Activated T-cell treated with anti-CD3 and anti-CD28 coated beads, Interleukin-2, amount 50 U/mL, for 1 hour (primary cell): ENCODE measurements around the gene SURF2.

Source experiments
- DNase-seq: peaks from one replicate; pipeline ENCODE4 v3.0.0-alpha.2; 2020

SURF2 gene

DNA sequence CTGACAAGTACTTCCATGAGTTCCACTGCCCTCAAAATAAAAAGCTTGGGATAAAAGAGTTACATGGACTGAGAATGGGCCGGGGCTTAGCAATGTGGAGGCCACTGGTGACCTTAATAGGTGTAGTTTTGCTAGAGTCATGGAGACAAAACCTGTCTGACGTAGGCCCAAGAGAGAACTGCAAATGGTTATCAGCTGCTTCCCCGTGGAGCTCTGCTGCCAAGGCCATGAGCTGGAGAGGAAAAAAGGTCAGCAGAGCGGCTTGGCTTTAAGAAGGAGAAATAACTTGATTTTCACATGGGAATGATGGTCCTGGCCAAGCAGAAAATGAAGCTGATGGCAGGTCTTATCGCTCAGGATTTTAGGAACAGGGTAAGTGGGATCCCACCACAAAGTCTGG lies 16.7 kb upstream of the SURF2 start:
- no peak for DNase-seq

DNA sequence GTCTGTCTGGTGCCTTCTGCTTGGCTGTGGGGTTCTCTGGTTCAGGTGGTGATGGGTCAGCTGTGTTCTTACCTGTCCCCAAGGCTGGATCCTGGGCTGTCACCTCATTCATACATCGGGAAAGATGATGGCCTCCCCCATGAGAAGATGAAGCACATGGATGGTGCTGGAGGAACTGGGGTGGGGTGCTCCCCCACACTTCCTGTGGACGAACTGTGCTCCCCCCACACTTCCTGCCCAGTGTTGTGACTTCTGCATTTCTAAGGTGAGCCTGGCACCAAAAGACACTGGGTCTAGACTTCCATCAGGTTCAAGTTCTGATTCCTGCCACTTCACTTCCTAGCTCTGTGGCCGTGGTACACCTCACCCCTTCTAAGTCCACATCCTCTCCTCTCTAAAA lies 16.1 kb upstream of the SURF2 start:
- no peak for DNase-seq

DNA sequence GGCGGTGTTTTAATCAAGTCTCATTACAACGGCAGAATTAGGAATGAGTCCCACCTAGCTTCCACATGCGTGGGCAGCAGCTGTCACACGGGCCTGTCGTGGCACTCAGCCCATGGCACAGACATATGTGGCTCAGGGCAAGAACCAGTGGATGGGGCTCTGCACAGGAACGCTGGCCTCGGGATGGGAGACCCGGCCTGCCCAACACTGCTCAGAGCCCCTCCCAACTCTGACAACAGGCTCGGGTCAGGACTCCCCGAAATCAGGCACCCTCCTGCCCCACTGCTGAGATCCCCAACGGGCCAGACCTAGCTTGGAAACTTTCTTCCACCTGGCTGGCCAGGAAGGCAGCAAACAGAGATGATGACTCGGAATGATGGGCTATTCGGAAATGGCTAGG lies 15.4 kb upstream of the SURF2 start:
- DNase-seq, result no peak

DNA sequence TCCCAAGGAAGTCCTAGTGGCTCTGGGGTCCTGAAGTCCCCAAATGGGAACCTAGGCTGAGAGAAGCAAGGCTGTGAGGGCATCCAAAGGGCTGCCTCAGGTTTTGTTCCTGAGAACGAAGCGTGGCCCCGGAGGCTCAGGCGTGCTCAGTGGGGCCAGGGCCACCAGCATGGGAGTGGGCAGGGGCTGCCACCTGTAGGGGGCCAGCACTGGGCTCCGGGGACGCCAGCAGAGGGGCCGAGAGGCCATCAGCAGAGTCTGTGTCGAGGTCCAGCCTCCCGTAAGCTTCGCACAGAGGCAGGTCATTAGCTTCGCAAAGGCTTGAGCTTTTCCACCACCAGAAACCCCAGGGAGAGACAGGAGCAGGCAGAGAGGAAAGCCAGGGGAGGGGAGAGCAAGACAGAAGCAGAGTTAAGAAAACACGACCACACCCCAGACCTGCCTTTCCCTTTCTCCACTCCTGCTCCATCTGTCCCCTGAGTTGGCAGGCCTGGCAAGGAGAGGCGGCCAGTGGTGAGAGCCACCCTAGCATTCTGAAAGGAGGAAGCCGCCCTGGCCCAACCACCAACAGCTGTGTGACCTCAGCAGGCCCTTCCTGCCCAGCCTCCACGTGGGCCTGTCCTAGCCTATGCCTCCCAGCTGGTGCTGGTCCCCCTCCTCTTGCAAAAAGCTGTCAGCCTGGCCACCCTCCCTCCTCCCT lies 14.8 kb upstream of the SURF2 start:
- DNase-seq, result no peak

DNA sequence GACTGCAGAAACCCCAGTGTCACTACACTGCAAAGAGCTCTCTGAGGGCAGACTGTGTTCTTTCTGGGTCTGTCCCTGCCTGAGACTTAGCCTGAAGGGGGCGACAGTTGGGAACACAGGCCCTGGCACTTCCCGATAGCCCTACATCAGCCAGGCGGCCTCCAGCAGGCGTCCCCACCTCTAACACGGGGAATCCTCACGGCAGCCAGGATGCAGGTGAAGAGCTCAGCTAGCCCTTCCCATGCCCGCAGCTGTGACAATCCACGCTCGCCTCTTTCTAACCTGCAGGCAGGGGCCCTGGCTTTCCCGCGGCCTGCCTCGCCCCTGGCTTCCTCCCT lies 14.3 kb upstream of the SURF2 start:
- no peak for DNase-seq

DNA sequence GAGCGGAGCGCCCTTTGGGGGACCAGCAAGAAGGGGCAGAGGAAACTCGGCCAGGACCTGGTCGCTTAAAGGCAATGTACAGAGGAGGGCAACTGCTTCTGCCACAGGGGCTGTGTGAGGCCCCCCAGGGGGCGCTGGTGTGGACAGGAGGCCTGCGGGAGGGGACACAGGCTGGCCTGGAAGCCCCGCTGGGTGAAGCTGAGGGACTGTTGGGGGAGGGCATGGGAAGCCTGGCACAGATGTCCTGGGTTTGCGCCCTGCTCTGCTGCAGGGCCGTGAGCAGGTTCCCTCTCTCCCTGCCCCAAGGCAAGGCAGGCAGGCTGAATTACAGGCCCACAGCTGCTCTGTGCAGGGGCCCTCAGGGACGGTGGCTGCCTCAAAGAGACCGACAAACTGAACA lies 13.8 kb upstream of the SURF2 start:
- no peak for DNase-seq

DNA sequence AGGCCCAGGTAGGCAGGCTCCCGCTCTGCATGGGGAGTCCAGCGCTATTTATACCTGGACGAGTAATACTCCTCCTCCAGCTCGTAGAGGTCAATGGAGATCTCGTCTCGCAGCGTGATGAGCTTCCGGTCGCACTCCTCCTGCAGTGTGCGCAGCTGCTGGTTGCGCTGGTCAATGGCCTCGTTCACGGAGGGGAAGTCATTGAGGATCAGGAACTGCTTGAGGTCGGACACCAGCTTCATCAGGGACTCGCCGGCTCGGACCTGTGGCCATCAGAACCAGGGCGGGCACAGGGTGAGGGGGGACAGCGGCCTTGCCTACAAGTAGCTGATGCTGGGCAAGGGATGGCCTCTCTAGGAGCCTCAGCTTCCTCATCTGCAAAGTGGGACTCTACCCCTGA lies 12.3 kb upstream of the SURF2 start:
- DNase-seq, result no peak

DNA sequence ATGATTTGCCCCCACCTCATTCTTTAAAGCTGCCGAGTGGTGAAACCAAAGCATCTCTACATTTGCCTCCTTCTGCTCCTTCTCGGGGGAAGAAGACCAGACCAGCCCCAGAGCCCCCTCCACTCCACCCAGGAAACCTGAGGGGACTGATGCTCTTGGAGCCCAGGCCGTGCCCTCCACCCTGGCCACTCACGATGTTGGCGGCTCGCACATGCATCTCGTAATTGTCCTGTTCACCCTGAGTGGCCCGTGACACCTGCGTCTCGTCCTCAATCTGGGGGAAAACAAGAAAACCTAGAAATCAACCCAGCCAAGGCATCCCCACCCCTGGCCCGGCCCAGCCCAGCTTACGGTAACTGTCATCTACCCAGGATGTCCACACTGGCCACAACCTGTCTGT lies 11.4 kb upstream of the SURF2 start:
- no peak for DNase-seq

DNA sequence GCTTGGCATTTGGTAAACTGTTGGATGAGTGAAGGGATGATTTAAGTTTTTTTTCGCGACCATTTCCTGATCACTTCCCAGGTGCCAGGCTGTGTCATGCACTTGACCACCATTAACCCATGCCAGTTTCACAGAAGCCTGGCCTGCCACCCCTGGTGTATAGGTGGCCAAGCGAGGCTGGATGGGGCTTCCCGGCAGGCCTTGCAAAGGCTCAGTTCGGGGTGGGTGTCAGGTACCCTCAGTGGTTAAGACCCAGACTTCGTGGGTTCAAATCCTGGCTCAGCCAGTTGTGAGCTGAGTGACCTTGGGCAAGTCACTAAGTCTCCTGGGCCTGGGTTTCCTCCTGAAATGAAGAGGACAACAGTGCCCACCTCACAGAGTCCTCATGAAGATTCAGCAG lies 10.8 kb upstream of the SURF2 start:
- DNase-seq, result no peak

DNA sequence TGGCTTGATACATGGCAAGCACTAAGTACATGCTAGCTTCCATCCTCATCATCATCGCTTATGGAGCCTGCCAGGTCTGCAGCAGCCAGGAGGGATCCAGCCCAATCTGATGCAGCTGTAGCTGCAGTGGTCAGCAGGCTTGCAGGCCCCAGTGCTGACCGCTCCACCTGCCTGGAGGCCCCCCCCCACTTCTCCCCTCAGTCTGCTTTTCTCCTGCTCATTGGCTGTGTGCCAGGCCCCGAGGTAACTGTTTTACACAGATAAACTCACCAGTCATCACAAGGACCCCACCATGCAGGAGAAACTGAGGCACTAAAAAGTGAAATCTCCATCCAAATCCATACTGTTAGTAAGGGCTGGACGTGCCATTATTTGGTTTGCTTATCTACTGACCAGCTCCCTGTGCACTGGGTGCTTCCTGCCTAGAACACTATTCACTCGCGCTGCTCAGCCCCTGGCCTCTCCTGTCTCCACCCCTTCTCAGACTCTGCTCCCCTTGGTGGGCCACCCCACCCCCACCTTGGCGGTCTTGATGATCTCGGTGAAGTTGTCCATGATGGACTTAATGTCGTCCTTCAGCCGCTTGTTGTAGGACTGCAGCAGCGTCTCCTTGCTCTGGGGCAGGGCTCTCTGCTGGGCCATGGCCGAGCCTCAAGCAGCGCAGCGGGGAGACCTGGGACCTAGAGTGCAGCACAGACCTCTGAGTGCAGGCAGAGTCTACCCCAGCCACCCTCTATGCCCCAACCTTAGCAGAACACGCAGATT lies 10.1 kb upstream of the SURF2 start:
- no peak for DNase-seq

DNA sequence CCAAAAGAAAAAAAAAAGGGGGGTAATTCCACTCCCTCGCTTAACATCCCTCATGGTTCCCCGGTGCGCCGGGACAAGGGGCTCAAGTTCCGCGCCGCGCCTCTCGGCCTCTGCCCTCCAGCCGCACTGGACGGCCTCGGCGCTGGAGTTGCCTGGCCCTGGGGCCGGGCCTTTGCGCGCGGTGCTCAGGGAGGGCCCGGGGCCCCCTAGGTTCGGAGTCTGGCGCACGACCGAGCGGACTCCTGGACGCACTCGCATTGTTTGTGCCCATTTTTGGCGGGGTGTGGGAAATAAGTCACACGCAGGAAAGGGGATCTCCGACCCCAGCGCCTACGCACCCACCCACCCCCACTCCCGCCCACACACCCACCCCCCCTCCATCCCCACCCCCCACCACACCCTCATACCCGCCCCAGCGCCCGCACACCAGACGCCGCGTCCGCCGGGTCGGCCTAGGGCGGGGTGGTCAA lies 8.8 kb upstream of the SURF2 start:
- no peak for DNase-seq

DNA sequence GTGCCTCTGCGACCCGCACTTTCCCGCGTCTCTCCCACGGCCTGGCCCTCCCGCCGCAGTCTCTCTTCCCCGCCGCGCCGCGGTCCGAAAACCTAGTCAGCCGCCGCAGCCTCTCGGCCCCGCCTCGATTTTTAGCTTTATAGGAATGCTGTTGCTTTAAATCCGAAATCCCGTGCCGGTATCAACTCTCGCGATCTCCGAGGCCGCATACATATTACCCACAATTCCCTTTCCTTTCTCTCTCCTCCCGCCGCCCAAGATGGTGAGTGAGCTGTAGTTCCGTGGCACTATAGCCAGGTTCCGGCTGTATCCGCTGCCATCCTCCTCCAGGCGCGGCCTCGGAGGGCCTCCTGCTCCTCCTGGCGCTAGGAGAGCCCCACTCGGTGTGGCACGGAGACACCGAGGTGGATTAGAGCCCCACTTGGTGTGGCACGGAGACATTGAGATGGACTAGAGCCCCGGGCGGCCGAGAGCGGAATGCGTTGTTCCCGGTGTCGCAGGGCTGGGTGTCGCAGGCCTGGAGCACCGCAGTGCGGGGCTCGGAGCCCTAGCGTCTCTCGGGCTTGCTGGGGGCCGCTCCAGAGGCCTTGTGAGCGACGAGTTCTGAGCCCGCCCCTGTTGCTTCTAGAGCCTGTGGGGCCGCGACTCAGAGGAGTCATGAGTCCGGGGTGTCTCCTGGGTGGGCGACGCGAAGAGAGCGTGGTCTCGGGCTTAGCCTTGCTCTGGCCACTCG lies 8.2 kb upstream of the SURF2 start, which contains the start of the genes MED22 and RPL7A:
Gene MED22 (minus strand): TSS at position 147 of the 733 bp plus-strand sequence. CDS start 1,469 bp downstream, outside the sequence.
Gene RPL7A (plus strand): TSS at position 234 of the 733 bp plus-strand sequence. CDS start 26 bp downstream, at position 260.
- peak; percentile 88 for DNase-seq

DNA sequence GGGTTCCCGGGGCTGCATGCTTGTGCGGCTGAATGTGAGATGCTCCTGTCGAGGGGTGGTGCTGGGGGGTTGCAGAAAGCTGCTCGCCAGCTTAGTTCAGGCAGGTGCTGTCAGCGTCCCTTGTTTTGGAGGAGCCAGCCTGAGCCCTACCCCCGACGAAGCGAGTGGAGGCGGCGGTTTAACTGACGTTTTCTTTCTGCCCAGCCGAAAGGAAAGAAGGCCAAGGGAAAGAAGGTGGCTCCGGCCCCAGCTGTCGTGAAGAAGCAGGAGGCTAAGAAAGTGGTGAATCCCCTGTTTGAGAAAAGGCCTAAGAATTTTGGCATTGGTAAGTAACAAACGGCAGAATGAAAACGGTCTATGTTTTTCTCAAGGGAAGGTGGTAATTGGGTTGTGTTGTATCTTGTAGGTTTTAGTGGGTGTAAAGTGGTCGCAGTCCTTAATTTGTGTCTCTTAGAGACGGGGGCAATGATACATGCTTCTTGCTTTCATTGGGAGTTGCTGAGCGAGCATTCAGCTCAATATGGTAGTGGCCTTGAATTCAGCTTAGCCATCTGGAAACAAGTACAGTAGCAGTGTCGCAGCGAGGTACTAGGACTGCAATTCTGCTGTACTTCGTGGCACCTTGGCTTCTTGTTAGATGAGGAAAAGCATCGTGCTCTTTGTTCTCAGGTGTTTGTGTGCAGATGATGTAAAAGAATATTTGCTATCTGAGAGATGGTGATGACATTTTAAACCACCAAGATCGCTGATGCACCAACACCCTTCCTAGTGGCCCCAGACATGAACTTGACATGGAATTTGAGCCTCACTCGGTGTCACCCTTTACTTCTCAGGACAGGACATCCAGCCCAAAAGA lies 7.4 kb upstream of the SURF2 start:
- no peak for DNase-seq

DNA sequence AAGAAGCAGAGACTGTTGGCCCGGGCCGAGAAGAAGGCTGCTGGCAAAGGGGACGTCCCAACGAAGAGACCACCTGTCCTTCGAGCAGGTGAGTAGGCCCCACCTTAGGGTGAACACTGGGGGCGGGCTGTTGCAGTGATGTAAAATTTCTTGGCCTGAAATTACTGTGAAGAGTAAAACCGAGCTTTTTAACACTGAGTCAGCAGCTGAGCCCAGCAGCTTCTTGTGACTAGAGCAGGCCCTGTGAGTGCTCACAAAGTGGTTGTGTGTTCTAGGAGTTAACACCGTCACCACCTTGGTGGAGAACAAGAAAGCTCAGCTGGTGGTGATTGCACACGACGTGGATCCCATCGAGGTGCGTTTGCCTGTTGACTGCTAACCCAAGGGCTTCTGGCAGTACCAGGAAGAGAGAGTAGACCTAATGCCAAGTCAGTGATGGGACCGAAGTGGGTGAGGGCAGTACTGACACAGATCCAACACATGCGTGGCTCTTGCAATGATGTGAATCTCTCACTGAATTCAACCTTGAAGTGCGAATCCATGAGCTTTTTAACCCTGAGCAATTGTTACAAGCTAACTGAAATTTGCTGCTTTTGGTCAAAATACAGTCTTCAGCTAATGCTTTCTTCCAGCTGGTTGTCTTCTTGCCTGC lies 6.3 kb upstream of the SURF2 start:
- no peak for DNase-seq

DNA sequence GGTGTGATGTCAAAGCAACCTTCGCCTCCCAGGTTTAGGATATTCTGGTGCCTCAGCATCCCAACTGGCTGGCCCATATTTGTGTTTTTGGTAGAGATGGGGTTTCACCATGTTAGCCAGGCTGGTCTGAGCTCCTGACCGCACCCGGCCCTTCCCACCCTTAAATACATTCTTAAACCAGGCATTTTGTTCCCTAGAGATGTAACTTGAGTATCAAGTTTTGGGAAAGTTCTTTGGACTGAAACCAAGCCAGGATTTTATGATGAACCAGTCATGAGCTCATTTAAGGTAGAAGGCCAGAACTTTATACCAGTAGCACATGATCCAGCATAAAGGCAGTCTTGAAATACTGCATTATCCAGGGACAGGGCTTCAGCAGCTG lies 4.8 kb upstream of the SURF2 start:
- no peak for DNase-seq

DNA sequence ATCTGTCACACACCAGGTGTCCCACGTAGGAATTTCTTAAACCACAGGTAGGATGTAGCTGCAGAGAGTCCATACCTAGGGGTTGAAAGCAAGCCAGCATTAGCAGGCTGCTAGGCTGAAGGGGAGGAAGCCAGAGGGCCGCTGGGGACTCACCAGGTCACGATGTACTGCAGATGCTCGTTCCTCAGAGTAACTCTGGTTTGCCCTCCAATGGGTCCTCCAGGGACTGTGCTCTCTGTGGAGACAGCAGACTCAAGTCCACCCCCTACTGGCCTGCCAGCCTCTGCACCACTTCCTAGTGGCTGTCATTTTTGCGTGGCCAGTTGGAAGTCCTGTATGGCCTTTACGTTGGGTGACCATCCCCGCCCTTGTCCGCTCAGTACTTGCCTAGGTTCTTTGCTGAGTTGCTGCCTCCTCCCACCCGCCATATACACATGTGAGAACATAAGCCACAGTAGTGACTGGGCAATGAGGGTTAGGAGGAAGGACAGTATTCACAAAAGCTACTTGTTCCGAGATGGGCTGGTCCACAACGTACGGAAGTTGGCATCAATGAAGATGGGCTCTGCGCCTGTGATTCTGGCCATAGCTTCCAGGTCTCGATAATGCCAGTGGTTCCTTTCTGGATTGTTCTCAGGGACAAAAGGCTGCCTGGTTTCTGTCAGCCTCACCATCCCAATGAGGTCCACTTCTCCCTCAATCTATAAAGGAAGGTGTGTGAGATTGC lies 4.3 kb upstream of the SURF2 start:
- peak; percentile 42 for DNase-seq

DNA sequence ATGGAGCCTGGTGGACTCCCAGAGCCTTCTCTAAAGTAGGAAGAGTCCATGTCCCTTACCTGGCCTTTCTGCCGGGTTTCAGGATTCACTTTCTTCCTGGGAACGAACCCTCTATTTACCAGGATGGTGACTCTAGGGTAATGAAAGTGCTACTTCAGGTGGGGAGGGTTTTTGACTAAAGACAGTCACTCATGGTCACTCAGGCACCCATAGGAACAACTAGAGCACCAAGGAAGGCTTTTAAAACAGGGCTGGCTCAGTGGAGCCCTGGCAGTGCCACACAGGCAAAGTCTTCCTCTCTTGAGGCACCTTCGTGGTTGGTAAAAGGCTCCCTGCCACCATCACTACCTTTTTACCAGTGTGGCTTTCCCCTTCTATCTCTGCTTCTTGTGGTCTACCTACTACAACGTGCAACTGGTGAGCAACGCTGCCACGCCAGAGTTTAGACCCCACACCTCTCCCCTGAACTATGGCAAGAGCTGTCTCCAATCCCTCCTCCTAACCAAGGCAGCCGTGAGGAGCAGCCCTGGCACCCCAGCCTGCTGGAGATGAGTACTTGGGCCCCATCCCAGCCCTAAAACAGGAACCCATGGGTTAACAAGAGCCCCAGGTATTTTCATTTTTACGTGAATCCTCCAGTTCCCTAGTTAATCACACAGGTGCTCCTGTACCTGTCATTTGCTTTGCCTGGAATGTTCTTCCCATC lies 3.6 kb upstream of the SURF2 start:
- DNase-seq, result no peak

DNA sequence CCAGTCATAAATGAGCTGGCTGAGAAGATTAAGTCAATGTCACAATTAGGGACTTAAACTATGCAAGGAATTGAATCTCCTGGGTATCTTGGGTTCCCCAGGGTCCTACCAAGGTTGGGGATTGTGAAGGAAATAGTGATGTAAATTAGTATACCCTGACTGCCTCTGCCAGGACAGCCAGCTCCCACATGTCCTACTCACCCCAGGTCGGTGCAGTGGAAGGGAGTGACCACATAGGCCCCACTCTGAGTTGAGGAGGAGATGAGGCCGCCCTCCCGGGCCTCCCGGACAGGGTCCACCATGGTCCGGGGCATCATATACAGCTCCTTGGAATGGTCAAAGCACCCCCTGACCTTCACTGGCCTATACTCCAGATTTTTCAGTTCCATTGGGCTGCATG lies 2.8 kb upstream of the SURF2 start:
- no peak for DNase-seq

DNA sequence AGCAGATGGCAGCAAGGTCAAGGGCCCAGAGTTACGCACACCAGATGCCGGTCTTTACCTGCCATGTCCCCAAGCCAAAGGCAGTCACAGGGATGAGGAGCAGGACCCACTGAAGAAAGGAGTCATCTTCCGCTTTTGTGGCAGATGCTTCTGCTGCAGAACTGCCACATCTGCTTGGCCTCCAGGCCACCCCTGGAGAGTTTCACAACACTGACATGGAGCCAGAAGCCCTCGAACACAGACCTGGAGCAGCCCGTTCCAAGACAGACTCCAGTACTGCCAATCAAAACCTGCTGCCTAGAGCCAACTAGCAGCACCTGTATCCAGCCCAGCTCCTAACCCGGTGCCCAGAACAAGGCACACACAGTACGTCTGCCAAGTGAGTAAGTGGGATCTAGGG lies 1.6 kb upstream of the SURF2 start:
- no peak for DNase-seq

DNA sequence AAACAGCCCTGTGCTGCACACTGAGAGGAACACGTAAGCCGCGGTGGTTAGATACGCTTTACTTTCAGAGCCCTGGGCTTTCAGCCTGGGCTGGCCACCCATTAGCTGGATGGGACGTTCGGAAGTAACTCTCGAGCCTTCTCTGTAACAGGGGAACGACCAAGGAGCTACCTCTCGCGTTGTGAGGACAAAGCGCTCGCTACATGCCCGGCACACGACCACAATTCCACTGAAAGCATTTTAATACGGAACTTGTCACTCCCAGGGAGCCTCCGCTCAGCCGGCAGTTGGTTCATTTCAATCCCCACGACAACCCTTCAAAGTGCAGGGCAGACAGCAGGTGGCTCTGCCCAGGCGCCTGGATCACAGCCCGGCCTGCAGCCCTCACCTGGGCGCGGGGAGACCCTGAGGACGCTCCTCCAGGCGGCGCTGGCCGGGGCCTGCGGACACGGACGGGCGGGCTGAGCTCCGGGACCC lies 431 bp upstream of the SURF2 start:
- no peak for DNase-seq

DNA sequence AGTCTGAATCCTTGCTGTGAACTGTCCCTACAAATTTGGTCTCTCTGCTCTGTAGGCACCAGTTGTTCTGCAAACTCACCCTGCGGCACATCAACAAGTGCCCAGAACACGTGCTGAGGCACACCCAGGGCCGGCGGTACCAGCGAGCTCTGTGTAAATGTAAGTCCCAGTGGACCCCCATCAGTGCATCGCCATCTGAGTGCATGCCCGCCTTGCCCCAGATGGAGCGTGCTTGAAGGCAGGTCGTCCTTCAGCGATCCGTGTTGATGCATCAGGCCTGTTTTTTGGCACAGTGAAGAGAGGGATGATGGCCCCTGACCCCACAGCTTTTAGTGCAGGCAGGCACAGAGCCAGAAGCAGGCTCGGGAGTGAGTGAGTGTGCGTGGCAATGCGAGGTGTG lies 1.3 kb downstream of the SURF2 start:
- DNase-seq, result no peak
